HG03060 (cell line): ENCODE results near the gene ARL5A.
A peak's percentile ranks its signal among the peaks of the same experiment; 100 is the strongest.

Experiments
- ATAC-seq: cut with Tn5 transposase; IDR thresholded peaks from one replicate; pipeline ENCODE4 v1.9.1; 2021; ENCODE audit warnings: low read depth, moderate number of reproducible peaks; ENCODE audit not compliant: unreplicated experiment

ARL5A gene

DNA sequence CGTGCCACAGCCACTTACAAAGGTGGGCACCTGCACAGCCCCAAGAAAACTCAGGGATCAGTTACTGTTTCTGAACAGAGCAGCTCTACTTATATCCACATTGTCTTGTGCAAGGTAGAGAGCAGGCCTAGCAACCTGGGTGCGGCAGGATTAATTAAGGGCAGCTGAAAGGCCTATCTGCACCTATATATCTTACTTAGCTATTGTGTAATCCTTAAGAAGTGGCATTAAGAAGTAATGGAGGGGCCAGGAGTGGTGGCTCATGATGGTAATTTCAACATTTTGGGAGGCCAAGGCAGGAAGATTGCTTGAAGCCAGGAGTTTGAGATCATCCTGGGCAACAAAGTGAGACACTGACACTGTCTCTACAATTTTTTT is 12.8 kb upstream of the ARL5A start:
- ATAC-seq: no peak

GRCh38 chr2:151840216-151841046 is 12.2 kb upstream of the ARL5A start:
- peak; percentile 97 for ATAC-seq

- no peak for ATAC-seq
Observed at GRCh38 chr2:151837926-151838325, 9.7 kb upstream of the ARL5A start.

GRCh38 chr2:151833984-151834383 is 5.8 kb upstream of the ARL5A start:
- peak; percentile 50 for ATAC-seq

DNA sequence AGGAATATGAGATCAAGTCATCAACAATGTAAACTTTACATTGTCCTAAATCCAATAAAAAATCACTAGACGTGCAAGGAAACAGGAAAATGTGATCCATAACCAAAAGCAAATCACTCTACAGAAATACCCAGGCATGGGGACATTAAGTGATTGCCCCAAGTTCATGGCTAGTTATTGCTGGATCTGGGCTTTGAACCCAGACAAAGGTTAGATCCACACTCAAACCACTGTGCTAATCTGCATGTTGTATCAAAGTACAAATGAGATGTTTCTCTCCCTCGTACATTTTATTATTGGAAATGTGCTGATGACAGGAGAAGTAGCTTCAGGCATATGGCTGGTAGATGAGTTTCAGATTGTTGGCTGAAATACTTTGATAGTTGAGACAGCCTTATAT is 2.7 kb upstream of the ARL5A start:
- no peak for ATAC-seq

DNA sequence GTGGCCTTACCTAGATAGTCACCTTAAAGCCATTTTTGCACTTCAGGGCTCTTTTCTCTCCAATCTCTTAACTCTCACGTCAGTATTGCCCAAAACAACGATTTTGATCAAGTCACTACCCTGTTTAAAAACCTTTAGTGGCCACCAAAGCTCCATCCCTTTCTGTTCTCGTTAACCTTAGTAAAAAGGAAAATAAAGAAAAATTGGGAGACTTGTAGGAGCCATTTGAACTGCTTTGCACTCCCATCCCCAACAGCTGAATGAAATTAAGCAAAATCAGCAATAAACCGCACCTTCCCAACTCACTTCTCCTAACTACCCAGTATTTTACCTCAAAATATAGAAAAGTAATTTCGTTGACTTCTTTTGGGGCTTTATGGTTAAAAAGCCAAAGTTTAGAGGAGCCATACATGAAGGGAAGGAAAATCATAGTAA is 686 bp upstream of the ARL5A start:
- no peak for ATAC-seq

- ATAC-seq: no peak
Observed at GRCh38 chr2:151827564-151828142, 568 bp downstream of the ARL5A start.

DNA sequence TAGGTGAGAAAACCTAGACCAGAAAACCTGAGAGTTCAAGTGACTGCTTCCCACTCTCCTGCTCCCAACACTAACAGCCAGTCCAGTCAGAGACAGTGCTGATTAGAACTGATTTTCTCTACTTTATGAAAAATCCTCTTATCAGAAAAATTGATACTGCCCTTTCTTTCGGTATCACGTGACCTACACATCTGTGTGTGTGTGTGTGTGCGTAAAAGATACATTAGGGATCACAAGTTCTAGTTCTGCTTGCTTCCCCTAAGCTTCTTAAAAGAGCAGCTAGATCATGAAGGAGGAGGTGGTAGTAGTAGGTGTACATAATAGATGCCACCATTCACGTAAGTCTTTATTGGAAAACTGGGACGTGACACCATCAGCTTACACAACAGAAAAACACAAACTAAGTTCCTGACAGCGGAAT is 1.5 kb downstream of the ARL5A start:
- ATAC-seq: no peak

GRCh38 chr2:151824886-151825285 is 3.3 kb downstream of the ARL5A start:
- ATAC-seq: no peak

GRCh38 chr2:151823651-151824050 is 4.6 kb downstream of the ARL5A start:
- ATAC-seq: no peak

DNA sequence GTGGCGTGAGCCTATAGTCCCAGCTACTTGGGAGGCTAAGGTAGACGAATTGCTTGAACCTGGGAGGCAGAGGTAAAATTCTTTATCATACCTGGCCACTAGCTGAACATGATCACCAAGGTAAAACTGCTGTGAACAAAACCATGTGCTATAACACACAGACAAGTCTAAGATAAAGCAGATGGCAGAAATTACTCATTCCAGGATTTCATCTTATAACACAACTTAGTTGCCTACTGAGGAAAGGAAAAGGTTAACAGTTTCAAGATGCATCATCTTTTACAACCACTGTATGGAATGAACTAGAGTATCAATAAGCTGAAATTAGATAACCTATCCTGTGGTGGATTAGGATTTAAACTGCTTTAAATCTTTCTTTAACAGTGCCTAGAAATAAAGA is 8.3 kb downstream of the ARL5A start:
- ATAC-seq: peak; percentile 68

DNA sequence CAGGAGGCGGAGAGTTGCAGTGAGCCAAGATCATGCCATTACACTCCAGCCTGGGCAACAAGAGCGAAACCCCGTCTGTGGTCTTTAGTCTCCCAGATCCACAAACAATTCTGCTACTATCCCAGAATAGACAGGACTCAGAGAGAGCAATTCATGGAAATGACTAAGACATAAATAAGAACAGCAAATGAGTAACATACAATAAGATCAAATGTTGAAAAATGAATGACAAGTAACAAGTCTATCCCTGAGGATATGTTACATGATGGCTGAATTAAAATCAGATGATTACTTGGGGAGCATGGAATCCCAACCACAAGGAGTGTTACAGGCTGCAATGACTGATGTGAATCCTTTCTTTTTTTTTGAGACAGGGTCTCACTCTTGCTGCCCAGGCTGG is 10.3 kb downstream of the ARL5A start:
- ATAC-seq: no peak

DNA sequence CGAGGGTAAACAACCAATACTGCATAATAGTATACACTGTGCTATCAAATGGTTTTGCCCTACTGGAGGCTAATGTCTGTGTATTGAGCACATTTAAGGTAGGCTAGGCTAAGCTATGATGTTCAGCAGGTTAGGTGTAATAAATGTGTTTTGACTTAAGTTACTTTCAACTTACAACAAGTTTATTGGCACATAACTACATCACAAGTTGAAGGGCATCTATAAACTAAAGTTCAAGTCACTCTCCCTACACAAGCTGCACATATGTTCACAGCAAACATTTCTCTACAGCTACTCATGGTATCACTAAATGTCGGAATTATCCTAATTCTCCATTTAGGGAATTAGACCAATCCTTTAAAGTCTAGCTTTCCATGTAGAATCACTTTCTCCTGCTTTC is 11.4 kb downstream of the ARL5A start:
- ATAC-seq: no peak

GRCh38 chr2:151815821-151816489 is 12.3 kb downstream of the ARL5A start:
- no peak for ATAC-seq

DNA sequence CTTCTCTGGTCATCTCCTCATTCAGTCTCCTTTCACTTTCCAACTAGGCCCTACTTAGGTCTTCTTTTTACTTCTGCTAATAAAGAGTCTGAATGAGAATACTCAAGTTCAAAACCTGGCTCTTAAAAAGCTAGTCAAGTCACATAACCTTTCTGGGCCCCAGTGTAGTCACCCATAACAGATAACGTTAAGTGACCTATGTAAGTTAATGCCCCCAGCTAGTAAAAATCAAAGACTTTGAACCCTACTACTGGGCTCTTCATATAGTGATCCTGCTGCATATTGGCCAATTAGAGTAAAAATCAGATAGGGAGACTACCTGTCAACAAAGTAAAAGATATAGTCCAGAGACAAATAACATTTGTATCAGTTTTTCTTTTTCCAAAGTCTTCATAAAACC is 17.7 kb downstream of the ARL5A start:
- ATAC-seq: no peak

DNA sequence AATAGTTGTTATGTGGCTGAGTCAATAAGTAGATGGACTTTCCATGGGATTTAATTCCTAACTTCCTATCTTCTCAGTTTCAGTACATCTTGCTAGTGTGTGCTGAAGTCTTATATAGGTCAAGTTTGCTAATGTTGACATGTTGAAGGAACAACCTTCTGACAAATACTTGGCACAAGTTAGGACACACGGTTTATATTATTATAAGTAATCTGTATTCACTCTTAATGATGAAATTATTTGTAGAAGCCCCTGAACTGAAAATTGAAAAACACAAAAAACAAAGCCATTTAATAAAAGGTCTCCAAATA is 19.2 kb downstream of the ARL5A start:
- ATAC-seq: no peak

- no peak for ATAC-seq
Observed at GRCh38 chr2:151808258-151809072, 19.8 kb downstream of the ARL5A start.

DNA sequence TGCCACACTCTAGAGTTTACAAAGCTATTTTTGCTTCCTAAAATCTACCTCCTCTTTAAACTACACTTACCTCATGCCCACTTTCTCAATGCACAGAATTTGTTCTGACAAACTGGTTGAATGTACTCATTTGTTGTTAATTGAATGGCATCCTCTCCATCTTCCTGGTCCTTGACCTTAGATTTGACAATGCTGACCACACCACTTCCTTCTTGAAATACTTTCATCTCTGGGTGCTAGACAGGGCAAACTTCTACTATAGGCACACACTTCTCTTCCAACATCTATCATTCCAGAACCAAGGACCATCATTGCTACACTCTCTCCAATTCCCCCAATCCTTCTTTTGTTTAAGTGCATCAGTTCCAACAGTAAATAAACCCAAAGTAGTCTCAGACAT is 22.3 kb downstream of the ARL5A start:
- no peak for ATAC-seq

GRCh38 chr2:151805343-151805742 is 22.9 kb downstream of the ARL5A start:
- ATAC-seq: no peak

DNA sequence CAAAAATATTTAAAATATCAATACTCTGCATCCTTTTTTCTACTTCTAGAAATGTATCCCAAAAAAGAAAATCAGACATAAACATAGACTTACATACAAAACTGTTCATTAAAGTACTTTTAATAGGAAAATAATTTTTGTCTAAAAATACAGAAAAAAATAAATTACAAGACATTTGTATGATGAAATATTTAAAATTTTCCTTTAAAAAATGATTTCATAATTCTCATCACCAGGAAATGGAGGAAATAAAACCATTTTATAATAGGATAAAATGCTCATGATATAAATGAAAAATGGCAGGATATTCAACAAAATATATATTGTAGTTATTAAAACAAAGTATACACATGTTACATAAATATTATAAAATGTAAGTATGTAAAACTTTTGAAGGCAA is 24.4 kb downstream of the ARL5A start:
- ATAC-seq: no peak

DNA sequence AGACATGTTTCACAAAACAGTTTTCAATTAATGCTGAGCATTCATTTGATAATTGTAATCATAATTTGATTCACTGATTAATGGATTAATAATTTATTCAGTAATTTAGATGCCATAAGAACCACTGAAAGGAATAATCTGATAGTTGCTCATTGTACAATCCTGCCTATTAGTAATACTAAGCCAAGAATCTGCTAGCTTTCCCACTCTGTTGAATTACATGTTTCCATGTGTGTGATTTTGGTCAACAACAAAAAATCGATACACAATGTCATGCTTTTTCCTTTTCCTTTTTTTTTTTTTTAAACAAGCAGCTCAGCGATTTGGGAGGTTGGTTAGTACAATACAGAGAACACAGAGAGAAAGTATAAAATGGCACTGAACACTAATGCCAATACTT is 25.9 kb downstream of the ARL5A start:
- ATAC-seq: no peak
